ENCODE measurements around the gene CERS6. TPM values are rescaled to one million over a fixed set of nuclear protein-coding genes. Genes with fewer than 3 reads are reported as not detected.

CERS6 gene
- total RNA-seq, 1 experiment from 2014 or later: 30.3 TPM

DNA sequence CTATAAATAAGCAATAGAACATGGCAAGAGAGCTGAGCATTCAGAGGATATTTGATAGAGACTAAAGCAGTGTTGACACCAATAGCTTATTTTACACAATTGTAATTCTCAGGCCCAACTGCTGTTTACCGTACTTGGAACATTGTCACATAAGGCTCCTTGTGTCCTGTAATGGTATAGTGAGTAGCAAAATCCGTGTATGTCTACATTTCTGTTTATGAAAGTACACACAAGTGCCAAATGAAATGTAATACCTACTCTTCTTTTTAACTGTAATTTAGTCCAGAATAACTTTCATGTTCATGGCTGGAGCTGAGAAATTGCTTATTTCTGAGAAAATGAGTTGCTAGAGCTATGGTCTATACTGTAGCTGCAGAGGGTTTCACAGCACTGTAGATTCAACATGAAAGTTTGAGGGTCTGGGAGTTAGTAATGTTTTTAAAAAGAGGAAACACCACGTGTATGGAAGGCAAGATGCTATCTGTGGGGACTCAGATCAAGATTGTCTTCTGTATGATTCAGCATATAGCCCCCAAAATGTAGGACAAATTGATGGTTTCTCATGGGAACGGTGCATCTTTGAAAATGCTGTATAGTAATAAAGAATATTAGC is 236.2 kb downstream of the CERS6 start:
- H3K9me3 ChIP-seq (ENCODE audit: control insufficient read depth, insufficient read depth, low read depth, low read length): no peaks in the 10 kb centered on the region
- TF ChIP-seq, protein P1, sequence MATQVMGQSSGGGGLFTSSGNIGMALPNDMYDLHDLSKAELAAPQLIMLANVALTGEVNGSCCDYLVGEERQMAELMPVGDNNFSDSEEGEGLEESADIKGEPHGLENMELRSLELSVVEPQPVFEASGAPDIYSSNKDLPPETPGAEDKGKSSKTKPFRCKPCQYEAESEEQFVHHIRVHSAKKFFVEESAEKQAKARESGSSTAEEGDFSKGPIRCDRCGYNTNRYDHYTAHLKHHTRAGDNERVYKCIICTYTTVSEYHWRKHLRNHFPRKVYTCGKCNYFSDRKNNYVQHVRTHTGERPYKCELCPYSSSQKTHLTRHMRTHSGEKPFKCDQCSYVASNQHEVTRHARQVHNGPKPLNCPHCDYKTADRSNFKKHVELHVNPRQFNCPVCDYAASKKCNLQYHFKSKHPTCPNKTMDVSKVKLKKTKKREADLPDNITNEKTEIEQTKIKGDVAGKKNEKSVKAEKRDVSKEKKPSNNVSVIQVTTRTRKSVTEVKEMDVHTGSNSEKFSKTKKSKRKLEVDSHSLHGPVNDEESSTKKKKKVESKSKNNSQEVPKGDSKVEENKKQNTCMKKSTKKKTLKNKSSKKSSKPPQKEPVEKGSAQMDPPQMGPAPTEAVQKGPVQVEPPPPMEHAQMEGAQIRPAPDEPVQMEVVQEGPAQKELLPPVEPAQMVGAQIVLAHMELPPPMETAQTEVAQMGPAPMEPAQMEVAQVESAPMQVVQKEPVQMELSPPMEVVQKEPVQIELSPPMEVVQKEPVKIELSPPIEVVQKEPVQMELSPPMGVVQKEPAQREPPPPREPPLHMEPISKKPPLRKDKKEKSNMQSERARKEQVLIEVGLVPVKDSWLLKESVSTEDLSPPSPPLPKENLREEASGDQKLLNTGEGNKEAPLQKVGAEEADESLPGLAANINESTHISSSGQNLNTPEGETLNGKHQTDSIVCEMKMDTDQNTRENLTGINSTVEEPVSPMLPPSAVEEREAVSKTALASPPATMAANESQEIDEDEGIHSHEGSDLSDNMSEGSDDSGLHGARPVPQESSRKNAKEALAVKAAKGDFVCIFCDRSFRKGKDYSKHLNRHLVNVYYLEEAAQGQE (IDR thresholded peaks at IDR 0.05; ENCODE audit: insufficient read depth in 1 of 2, low read depth in 2 of 2, low read length in 1 of 2): no peak
- TF ChIP-seq TCF7L2 (IDR thresholded peaks at IDR 0.05; ENCODE audit: low read depth, low read length): no peak
- no peak for TF ChIP-seq POLR2AphosphoS5 (IDR thresholded peaks at IDR 0.05; ENCODE audit: low read depth, low read length)
- TF ChIP-seq, protein P2, sequence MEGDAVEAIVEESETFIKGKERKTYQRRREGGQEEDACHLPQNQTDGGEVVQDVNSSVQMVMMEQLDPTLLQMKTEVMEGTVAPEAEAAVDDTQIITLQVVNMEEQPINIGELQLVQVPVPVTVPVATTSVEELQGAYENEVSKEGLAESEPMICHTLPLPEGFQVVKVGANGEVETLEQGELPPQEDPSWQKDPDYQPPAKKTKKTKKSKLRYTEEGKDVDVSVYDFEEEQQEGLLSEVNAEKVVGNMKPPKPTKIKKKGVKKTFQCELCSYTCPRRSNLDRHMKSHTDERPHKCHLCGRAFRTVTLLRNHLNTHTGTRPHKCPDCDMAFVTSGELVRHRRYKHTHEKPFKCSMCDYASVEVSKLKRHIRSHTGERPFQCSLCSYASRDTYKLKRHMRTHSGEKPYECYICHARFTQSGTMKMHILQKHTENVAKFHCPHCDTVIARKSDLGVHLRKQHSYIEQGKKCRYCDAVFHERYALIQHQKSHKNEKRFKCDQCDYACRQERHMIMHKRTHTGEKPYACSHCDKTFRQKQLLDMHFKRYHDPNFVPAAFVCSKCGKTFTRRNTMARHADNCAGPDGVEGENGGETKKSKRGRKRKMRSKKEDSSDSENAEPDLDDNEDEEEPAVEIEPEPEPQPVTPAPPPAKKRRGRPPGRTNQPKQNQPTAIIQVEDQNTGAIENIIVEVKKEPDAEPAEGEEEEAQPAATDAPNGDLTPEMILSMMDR (IDR thresholded peaks at IDR 0.05): no peak
- no peak for TF ChIP-seq SIN3A (IDR thresholded peaks at IDR 0.05; ENCODE audit: borderline replicate concordance, insufficient read depth, low read depth, low read length)
- no peak overlapping the region for H3K4me3 ChIP-seq (ENCODE audit: low read depth in 2 of 2, low read length in 2 of 2)
- no peak for ATAC-seq
- intact Hi-C loops (cut with micrococcal nuclease; ENCODE audit: unreplicated experiment): no loop called here
- ChIA-PET POLR2A (interaction anchor here (0.6 kb wide), 1 partner anchor 328 kb away, joined by 4 read pairs; no protein-coding TSS in a partner anchor), CTCF (no interaction called here)
- in situ Hi-C loops (cut with HindIII; ENCODE audit: low pct_unique_long_range_greater_than_20kb, low sequenced_read_pairs): no loop called here
- no peaks in the 10 kb centered on the region for H3K4me1 ChIP-seq (ENCODE audit: control insufficient read depth, insufficient read depth, low read length)
- no peaks in the 10 kb centered on the region for H3K27me3 ChIP-seq (ENCODE audit: control insufficient read depth, insufficient read depth, low read length)
- no peaks in the 10 kb centered on the region for H3K36me3 ChIP-seq (ENCODE audit: control insufficient read depth, insufficient read depth, low read length)
- no TSS peak for BruUV-seq (replicated peaks)
- H3K27ac ChIP-seq (ENCODE audit: low read length): no peak overlapping the region
- DNase-seq (ENCODE audit: low read depth, low spot score): no peak

DNA sequence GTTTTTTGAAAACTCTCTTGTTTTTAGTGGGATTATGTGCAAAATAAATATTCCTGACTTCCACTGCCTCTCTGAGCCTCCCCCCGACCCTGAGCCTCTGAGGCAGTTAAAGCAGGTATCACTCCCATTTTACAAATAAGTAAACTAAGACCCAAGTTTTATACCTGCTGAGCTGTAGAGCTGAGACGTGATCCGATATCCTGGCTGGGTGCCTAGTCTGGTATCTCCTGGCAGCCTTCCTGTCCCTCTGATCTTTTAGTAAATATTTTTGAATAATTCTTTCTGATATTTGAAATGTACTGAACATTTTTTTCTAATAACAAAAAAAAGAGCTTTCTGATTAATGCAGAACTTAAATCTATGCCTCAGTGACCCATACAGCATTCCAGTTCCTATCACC is 238.1 kb downstream of the CERS6 start:
- intact Hi-C loops (cut with micrococcal nuclease; ENCODE audit: unreplicated experiment): no loop called here
- no TSS peak for BruUV-seq (replicated peaks)

More for the DNA sequence above, 238.1 kb downstream of the CERS6 start:
- ChIA-PET CTCF (no interaction called here), POLR2A (no interaction called here)
- no peak overlapping the region for H3K27ac ChIP-seq (ENCODE audit: low read length)
- in situ Hi-C loops (cut with HindIII; ENCODE audit: low pct_unique_long_range_greater_than_20kb, low sequenced_read_pairs): no loop called here
- H3K9me3 ChIP-seq (ENCODE audit: control insufficient read depth, insufficient read depth, low read depth, low read length): no peaks in the 10 kb centered on the region
- DNase-seq (ENCODE audit: low read depth, low spot score) (no peak), ATAC-seq (no peak)
- H3K27me3 ChIP-seq (ENCODE audit: control insufficient read depth, insufficient read depth, low read length): no peaks in the 10 kb centered on the region
- H3K36me3 ChIP-seq (ENCODE audit: control insufficient read depth, insufficient read depth, low read length): no peaks in the 10 kb centered on the region
- H3K4me3 ChIP-seq (ENCODE audit: low read depth in 2 of 2, low read length in 2 of 2): no peak overlapping the region
- TF ChIP-seq, protein P1 (IDR thresholded peaks at IDR 0.05; ENCODE audit: insufficient read depth in 1 of 2, low read depth in 2 of 2, low read length in 1 of 2): no peak
- TF ChIP-seq, protein P2 (IDR thresholded peaks at IDR 0.05): no peak
- TF ChIP-seq POLR2AphosphoS5 (IDR thresholded peaks at IDR 0.05; ENCODE audit: low read depth, low read length) (no peak), TCF7L2 (IDR thresholded peaks at IDR 0.05; ENCODE audit: low read depth, low read length) (no peak), SIN3A (IDR thresholded peaks at IDR 0.05; ENCODE audit: borderline replicate concordance, insufficient read depth, low read depth, low read length) (no peak)
- H3K4me1 ChIP-seq (ENCODE audit: control insufficient read depth, insufficient read depth, low read length): no peaks in the 10 kb centered on the region
